Hematopoietic multipotent progenitor cell treated with erythropoietin and hydrocortisone succinate and interleukin-3 and kit ligand, for 8 days (in vitro differentiated cells): ENCODE measurements around the gene PRKAR1A.

Experiments
- DNase-seq: peaks from one replicate; pipeline ENCODE4 v3.0.0-alpha.2; 2015

PRKAR1A gene

DNA sequence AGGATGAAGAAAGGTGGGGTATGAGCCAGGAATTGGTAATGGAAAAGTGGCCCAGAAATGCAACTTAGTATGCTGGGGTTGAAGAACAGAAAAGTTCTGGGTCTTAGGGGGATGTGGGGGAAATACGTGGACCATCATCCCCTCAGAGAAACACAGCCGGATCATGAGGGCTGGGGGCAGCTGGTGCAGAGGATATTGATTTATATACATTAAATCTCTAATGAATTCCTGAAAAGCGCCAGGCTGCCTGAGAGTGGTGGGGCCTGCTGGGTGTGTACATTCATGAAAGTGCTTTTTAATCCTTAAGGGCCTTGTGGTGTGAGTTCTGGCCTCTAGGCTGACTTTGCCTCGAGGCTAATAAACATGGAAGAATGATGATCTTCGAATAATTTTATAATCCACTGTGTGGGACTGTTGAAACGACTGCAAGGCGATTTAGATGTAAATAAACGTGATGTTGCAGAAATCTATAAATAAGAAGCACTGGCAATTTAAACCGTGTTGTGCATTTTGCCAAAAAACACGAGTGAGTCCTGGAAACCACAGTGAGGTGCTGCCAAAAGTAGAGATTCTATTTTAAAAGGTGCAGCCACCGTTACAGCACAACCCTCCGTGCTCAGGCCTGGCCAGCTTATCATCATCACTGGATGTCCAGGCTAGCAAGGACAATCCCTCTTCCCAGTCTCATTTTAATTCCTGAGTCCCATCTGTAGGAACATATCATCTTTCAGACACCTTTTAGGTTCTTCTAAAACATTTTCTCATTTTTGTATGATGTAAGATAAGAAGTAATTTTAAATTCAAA lies 32.1 kb downstream of the PRKAR1A start:
- no peak for DNase-seq

DNA sequence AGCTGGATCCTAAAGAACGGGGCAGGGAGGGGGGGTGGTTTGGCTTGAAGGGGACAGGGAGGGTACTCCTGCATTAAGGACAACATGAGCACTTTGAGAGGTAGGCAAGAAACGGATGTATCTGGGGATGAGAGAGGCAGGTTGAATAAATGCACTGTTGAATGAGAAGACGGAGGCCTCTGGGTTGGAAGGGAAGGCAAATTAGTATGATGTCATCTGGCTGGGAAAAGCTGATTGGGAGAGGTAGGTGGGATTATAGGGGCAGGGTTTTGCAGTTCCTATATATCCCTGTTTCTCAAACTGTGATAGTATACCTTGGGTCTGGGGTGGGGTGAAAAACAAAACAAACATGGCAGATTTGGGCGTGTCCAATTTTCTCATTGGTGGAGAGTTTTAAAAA lies 44.3 kb downstream of the PRKAR1A start:
- DNase-seq = no peak

DNA sequence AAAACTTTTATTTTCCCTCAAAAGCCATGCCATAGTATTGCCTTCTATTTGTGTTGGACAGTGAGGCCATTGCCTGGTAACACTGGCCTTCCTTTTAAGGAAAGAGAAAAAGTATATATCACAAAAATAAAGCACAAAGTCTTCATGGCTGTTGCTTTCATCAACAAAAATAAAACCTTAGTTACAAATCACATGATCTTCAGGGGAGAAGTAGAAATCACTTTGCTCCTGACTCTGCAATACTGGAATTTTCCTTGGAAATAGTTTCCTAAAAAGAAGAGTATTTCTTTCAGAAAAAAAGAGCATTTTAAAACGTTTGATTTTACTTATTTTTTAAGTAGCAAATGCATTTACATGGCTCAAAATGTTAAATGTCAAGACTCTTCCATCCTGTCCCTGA lies 47.1 kb downstream of the PRKAR1A start:
- no peak for DNase-seq

DNA sequence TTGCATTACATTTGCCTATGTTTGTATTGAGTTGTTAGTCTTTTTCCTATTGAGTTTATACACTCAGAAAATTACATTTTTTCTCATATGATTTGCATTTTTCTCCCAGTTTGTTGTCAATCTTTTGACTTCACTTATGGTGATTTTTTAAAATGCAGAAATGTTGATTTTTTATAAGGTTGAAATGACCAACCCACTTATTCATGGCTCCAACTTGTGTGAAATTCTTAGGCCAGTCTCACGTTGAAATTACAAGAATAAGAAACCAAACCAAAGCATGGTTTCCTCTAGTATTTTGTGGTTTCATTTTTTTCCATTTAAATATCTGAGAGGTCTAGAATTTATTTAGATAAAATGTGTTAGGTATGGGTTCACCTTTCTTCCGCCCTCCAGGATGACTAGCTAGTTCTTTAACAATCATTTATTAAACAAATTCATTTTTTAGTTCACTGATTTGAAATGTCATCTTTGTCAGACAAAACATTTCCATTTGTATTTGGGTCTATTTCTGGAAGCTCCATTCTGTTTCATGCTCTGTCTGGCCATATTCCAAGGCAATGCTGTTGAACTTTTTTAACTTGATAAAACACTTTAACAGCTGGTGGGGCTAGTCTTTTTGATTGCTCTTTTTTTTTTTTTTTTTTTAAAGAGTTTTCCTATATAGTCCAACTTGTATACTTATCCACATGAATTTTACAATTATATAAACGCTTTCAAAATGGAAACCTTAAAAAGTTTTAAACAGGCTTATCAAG lies 48.9 kb downstream of the PRKAR1A start:
- DNase-seq = no peak

DNA sequence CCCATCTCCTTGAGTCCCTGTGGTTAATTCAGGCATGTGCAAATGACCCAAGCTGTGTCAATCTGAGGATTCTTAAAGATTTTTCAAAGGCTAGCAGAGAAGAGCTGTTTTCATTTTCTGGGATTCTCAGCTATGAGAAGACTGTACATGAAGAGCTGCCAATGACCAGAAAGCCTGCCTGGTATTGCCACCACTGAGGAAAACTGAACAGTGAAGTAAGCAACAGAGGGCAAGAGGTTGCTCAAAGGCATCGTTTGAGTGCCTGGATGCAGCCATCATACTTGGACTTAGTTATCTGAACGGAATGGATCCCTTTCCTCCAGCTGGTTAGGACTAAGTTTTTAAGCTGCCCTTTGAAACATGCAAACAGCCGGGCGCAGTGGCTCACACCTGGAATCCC lies 50.5 kb downstream of the PRKAR1A start:
- DNase-seq = no peak

DNA sequence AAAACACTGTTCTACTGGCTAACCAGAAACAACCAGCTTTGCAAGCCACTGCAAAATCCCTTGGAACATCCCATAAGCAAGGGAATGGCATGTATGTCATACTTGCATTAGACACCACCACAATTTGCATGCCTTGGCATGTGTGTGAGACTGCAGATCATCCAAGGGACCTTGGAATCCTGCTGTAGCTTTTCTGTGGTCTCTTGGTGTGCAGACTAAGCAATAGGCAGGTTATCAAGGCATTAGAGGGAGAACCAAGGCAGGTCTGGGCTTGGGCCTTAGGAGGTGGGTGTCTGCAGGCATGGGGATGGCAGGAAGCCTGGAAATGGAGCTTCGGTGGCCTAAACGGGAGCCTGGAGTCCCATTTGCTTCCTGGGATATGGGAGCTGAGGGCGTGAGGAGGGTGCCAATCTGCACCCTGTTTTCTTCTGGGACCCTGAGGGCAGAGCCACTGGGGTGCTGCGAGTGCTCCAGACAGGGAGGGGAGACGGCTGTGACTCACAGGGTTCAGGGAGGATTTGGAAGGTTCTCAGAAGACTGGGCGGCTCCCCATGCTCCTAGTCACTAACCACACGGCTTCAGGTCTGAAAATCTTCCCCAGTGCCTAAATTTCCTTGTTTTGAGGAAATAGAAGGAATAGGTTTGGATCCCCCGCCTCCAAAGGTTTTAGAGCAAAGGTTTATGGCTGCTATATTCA lies 52.3 kb downstream of the PRKAR1A start:
- no peak for DNase-seq

DNA sequence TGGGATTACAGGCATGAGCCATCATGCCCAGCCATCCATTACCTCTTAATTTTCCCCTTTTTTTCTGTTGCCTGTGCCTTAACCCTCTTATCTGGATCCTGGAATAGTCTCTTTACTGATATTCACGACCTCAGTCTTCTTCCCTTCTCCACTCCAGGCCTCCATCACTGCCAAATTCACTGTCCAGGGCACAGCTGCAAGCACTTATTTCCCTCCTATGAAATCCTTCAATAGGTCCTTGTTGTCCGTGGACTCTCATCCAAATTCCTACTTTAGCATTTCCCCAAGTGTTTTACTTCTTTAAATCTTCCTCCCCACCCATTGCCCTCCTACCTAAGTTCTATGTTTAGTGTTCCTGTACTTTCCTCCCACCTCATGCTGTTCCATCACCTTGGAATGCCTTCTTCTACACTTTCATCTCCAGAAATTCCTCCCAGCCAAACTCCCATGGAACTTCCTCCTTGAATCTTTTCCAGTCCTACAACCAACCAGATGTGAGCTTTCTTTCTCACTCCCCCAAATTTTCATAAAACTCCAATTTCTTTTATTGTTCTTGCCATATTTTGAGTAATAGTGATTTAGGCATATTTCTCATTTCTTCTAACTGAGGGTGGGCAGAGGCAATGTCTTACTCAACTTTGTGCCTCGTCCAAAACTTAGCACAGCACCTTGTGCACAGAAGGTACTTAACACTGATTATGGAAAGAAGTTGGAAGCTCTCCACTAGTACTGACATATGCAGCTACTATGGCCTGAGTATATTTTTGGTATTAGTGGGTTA lies 53.6 kb downstream of the PRKAR1A start:
- no peak for DNase-seq

DNA sequence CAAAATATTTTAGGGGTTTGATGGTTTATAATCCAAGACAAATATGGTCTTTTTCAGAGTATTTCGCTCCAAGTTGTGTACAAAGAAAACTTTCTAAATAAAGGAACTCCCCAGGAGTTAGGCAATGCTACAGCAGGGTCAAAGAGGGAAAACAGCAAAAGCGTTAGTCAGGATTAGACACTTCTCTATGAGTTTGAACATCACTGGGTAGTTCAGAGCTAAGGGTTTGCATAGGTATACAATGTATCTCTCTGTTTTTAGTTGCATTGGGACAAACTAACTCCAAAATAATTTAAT lies 54.2 kb downstream of the PRKAR1A start:
- no peak for DNase-seq

DNA sequence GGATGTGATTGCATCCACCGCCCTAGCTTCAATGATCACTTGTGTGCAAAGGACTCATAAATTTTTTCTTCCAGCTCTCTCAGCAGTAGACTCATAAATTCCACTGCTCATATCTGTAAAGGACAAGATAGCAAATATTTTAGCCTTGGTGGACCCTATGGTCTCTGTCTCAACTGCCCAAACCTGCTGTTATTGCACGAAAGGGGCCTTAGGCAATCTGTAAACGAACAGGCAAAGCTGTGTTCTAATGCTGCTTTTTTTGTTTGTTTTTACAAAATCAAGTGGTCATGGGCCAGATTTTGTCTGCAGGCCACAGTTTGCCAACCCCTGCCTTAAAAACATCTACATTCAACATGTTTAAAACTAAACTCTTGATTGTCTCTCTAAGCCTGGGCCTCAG lies 54.8 kb downstream of the PRKAR1A start:
- no peak for DNase-seq

DNA sequence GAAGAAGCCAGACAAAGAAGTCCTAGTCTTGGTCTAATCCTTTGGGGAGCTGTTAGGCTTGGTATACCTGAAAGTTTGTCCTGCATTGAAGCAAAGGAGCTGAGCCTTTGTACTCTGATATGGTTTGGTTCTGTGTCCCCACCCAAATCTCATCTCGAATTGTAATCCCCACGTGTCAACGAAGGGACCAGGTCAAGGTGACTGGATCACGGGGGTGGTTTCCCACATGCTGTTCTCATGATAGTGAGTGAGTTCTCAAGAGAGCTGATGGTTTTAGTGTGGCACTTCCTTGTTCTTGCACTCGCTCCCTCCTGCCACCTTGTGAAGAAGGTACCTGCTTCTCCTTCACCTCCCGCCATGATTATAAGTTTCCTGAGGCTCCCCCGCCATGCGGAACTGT lies 55.4 kb downstream of the PRKAR1A start:
- no peak for DNase-seq

DNA sequence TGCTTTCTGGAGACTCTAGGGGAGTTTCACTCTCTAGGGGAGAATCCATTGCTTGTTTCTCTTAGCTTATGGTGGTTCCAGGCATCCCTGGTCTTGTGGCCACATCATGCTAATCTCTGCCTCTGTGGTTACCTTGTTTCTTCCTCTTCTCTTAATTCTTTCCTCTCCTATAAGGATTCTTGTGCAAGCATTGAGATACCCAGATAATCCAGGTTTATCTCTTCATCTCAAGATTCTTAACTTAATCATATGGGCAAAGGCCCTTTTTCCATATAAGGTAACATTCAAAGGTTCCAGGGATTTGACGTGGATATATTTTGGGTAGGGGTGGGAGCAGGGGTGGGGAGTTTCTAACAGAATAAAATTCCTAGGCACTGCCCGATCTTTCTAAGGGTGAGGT lies 56.4 kb downstream of the PRKAR1A start:
- DNase-seq = no peak

DNA sequence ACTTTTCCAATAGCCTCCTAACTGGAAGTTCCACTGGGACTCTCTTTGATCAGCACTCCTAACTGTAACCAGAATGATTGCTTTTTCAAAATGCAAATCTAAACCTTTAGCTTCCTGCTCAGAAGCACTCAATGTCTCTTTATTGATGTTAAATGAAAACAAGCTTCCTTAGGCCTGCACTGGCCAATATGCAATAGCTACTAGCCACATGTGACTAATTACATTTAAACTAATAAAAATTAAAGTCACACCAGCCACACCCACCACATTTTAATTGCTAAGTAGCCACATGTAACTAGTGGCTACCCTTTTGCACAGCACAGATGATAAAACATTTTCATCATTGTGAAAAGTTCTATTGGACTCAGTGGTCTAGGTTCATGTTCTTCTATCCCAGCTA lies 57.1 kb downstream of the PRKAR1A start:
- no peak for DNase-seq

DNA sequence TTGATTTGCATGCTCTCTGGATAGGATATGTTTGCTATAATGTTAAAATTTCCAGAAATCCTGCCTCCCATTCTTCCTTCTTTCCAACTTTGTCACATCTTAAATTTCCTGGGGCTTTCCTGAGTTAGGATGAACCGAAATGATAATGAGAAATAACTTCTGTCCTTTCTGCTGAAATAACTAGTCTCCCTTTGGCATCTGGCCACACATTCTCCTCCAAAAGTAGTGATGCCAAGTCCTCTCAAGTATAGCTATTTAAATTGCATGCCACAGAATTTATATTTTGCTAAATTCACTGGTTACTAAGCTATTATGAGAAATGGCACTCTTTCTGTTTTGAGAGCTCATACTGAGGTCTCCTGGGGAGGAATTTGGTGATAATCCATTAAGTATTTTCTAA lies 58.3 kb downstream of the PRKAR1A start:
- DNase-seq = no peak

DNA sequence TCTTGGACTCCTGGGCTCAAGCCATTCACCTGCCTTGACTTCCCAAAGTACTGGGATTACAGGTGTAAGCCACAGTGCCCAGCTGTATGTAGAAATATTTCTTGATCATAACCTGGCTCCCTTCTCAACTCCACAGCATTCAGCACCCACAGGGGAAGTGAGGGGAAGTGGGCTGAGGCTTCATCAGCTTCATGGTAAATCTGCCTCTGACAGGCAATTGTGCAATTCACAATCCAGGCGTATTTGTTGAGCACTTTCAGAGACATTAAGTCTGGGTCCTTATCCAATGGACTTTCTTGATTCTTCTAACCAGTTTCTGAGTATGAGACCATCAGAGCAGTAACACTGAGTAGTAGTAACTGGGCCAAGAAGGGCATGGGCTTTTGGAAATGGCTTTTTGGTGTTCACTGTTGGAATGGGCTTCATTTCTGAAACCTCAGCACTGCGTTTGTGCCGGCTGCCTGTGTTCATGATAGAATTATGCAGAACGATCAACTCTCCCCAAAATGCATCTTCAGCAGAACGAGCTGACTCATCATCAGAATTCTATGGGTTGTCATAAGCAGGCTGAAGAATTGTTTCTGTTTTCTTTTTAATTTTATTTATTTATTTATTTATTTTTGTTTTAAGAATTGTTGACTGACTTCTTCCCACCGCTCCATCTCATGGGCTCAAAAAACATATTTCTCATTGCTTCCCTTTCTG lies 60.1 kb downstream of the PRKAR1A start:
- no peak for DNase-seq

DNA sequence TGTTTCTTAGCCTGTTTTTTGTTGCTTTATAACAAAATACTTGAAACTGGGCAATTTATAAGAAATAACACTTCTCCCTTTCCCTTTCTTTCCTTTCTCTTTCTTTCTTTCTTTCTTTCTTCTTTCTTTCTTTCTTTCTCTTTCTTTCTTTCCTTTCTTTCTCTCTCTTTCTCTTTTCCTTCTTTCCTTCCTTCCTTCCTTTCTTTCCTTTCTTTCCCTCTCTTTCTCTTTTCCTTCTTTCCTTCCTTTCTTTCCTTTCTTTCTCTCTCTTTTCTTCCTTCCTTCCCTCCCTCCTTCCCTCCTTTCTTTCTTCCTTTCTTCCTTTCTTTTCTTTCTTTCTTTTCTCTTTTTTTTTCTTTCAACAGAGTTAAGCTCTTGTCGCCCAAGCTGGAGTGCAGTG lies 61.1 kb downstream of the PRKAR1A start:
- no peak for DNase-seq

DNA sequence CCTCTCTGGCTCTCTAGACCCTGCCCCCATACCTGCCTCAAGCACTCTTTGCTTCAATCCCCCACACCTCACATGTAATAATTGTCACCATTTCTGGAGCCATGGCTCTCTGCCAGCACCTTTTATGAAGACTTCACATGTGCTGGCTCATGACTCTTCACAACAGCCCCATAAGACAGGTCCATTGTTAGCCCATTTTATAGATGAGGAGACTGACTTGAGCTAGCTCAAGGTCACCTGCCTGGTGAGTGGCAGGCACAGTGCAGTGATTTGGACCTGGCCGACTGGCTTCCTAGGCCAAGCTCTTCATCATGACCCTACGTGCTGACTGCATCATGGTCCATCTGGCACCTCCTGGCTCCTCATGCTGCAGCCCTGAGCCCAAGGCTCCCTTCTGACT lies 63.9 kb downstream of the PRKAR1A start:
- no peak for DNase-seq

DNA sequence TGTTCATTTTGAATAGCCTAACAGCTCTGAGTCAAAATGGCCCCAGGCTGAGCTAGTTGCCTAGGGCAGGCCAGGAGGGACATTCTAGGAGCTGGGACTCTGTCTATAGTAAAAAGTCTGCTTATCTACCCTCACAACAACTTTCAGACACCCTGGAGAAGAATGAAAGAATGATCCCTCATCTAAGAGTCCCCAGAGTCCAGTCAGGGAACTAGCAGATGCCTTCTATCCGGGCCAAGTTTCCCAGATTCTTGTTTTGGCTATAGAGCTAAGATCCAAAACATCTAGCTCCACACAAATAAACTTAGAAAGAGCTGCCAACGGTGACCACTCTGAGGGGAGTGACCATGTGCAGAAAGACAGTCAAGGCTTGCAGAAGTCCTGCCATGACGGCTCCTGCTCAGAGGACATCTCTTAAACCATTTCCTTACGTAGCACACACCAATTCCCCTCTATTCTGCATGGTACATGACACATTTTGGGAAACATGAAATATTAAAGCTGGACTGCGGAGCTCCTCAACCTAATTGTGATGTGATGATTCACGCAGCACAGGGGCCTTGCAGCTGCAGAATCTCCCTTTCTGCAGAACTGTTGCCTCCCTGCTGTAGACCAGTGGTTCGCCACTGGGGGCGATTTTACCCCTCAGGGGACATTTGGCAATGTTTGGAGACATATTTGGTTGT lies 64.7 kb downstream of the PRKAR1A start:
- no peak for DNase-seq

DNA sequence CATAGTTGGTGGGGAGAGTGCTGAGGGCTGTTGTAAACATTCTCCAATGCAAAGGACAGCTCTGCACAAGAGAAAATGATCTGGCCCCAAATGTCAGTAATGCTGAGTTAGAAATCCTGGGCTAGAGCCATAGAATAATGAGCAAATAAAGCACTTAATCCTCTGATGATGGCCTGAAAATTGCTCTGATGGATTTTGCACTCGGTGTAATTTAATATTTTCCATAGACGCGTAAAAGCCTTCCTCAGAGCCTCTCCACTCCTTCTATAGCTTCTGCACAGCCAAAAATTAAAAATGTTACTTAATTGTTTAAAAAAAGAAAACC lies 65.2 kb downstream of the PRKAR1A start:
- DNase-seq = no peak

DNA sequence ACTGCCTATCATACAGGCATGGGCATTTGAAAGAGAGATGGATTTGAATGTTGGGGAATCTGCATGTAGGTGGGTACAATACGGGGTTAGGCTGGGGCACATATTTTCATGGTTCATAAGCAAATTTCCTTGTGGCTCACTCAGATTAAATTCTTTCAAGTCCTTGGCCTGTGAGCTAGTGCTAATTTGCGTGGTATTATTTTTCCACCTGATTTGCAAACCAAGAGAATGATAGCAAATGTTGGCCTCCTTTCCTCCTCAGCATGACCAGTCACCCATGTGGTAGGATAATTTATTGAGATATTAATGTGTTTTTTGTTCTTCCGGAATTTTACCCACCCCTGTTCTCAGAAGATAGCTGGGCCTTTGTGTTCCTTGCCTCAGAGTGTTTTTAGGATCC lies 66.0 kb downstream of the PRKAR1A start:
- no peak for DNase-seq

DNA sequence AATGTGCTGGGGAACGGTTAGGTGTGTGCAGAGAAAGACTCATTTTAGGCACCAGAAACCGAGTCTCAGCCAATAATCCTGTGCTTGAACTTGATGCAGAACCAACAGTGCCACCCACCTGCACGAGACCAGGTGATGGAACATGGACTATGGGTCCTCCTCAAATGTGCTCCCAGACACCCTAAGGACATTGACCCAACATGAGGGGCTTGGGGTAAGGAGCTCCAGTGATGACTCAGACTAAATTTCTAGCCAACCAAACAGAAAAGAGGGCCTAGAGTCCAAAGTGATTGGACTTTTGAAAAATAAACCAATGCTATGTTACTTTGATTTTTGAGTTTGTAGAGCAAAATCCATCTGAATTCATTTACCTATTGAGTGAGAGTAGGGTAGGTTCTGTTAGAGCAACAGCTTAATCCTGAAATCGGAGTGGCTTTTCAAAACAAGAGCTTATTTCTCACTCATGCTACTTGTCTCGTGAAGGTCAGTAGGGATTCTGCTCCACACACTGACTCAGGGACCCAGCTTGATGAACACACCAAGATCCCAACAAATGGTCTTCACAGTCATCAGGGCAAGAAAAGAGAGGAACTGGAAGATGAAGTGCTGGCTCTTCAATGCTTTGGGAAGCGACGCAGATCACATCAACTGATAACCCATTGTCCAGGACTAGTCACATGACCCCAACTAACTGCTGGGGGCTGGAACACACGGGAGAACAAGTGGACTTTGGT lies 67.1 kb downstream of the PRKAR1A start:
- no peak for DNase-seq

DNA sequence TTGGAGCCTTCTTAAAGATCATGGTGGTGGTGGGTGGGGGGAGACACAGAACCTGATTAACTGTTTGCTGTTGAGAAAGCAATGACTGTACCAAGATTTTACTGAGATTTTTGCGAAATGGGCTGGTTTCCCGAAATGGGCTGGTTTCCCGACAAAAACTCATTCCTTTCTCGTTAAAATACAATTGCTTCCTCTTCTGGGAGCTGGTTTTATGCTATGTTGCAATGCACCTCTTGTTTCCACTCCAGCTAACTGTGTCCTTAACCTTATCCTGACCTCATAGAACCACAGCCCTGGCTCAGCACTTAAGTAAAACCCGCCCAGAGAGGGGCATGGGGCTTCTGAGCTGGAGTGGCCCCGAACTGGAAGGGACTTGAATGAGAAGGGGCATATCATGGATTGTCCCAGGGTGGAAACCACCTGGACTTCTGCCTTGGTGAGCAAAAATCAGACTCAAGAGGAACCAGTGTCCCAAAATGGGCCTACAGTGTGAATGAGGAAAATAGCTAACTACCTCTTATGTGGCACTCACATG lies 68.1 kb downstream of the PRKAR1A start:
- no peak for DNase-seq
